Measurements from ENCODE around the gene MLNR.

MLNR gene

GRCh38 chr13:49220036-49220855, at the start of gene MLNR:
Gene MLNR (plus strand): TSS chr13:49220338. CDS start chr13:49220338, 0 bp downstream.
- no peak for TF ChIP-seq CTCF (IDR thresholded peaks at IDR 0.05; ENCODE audit: low read depth, low read length)
- DNase-seq (ENCODE audit: low read depth in 2 of 2): peak in 1 of 2 donors; percentile 32
- peak within 1 kb of the TSS; percentile 15 to 24 for H3K4me3 ChIP-seq (replicated peaks in 1 of 2; ENCODE audit: low read depth in 2 of 2, low read length in 2 of 2)

GRCh38 chr13:49171359-49171758, 48.8 kb upstream of the MLNR start:
- TF ChIP-seq CTCF (IDR thresholded peaks at IDR 0.05; ENCODE audit: low read depth, low read length): no peak
- DNase-seq (ENCODE audit: low read depth in 2 of 2): no peak
- no peak overlapping the region for H3K4me3 ChIP-seq (replicated peaks in 1 of 2; ENCODE audit: low read depth in 2 of 2, low read length in 2 of 2)

GRCh38 chr13:49183672-49184325, 36.3 kb upstream of the MLNR start:
- no peak for TF ChIP-seq CTCF (IDR thresholded peaks at IDR 0.05; ENCODE audit: low read depth, low read length)
- DNase-seq (ENCODE audit: low read depth in 2 of 2): peak; percentile 3 to 26
- H3K4me3 ChIP-seq (replicated peaks in 1 of 2; ENCODE audit: low read depth in 2 of 2, low read length in 2 of 2): no peak overlapping the region

GRCh38 chr13:49184621-49185020, 35.5 kb upstream of the MLNR start:
- DNase-seq (ENCODE audit: low read depth in 2 of 2): no peak
- no peak overlapping the region for H3K4me3 ChIP-seq (replicated peaks in 1 of 2; ENCODE audit: low read depth in 2 of 2, low read length in 2 of 2)
- no peak for TF ChIP-seq CTCF (IDR thresholded peaks at IDR 0.05; ENCODE audit: low read depth, low read length)

- DNase-seq (ENCODE audit: low read depth in 2 of 2): peak in 1 of 2 donors; percentile 13
- H3K4me3 ChIP-seq (replicated peaks in 1 of 2; ENCODE audit: low read depth in 2 of 2, low read length in 2 of 2): no peak overlapping the region
- TF ChIP-seq CTCF (IDR thresholded peaks at IDR 0.05; ENCODE audit: low read depth, low read length): no peak
Observed at GRCh38 chr13:49185264-49185663, 34.9 kb upstream of the MLNR start.

GRCh38 chr13:49190901-49191300, 29.2 kb upstream of the MLNR start:
- no peak for DNase-seq (ENCODE audit: low read depth in 2 of 2)
- no peak for TF ChIP-seq CTCF (IDR thresholded peaks at IDR 0.05; ENCODE audit: low read depth, low read length)
- H3K4me3 ChIP-seq (replicated peaks in 1 of 2; ENCODE audit: low read depth in 2 of 2, low read length in 2 of 2): no peak overlapping the region

Measured in cardiac fibroblast (primary cell).